Ectodermal cell (in vitro differentiated cells): ENCODE measurements around the gene CENPF.
"Not testable (repeated sequence)": the region's sequence is repeated elsewhere in the genome, so short reads cannot be mapped to it uniquely, and the experiment has no call there.

Source experiments
- H3K27ac ChIP-seq: 2 replicates; pipeline ENCODE4 v1.7.0; 2013; ENCODE audit warnings: mild to moderate bottlenecking, low read depth, low read length; ENCODE audit not compliant: insufficient read depth, poor library complexity, severe bottlenecking
- H3K27me3 ChIP-seq: 2 replicates; pipeline ENCODE4 v1.7.0; 2013; ENCODE audit warnings: mild to moderate bottlenecking, low read length; ENCODE audit not compliant: insufficient read depth, control insufficient read depth, poor library complexity, severe bottlenecking
- H3K36me3 ChIP-seq: one replicate; pipeline ENCODE4 v1.7.0; 2013; ENCODE audit warnings: low read length; ENCODE audit not compliant: control insufficient read depth, insufficient read depth
- H3K4me1 ChIP-seq: one replicate; pipeline ENCODE4 v1.7.0; 2013; ENCODE audit warnings: low read length; ENCODE audit not compliant: control insufficient read depth, insufficient read depth
- H3K4me3 ChIP-seq: 2 replicates; pipeline ENCODE4 v1.7.0; 2013; ENCODE audit warnings: low read depth, low read length, control low read depth; ENCODE audit not compliant: insufficient read depth
- H3K9me3 ChIP-seq: 2 replicates; pipeline ENCODE4 v1.7.0; 2013; ENCODE audit warnings: mild to moderate bottlenecking, low read length, moderate library complexity; ENCODE audit not compliant: control insufficient read depth
- WGBS, 2 experiments: methylation state at CpG; one replicate each; pipeline ENCODE4 v1.1.7; 2013; ENCODE audit warnings: missing lambda C conversion rate in 2 of 2; 5-methylcytosine and 5-hydroxymethylcytosine counted together

Gene CENPF

GRCh38 chr1:214571281-214571680 is 31.7 kb upstream of the CENPF start:
- no peak overlapping the region for H3K4me3 ChIP-seq
- no peaks in the 10 kb centered on the region for H3K27me3 ChIP-seq

DNA sequence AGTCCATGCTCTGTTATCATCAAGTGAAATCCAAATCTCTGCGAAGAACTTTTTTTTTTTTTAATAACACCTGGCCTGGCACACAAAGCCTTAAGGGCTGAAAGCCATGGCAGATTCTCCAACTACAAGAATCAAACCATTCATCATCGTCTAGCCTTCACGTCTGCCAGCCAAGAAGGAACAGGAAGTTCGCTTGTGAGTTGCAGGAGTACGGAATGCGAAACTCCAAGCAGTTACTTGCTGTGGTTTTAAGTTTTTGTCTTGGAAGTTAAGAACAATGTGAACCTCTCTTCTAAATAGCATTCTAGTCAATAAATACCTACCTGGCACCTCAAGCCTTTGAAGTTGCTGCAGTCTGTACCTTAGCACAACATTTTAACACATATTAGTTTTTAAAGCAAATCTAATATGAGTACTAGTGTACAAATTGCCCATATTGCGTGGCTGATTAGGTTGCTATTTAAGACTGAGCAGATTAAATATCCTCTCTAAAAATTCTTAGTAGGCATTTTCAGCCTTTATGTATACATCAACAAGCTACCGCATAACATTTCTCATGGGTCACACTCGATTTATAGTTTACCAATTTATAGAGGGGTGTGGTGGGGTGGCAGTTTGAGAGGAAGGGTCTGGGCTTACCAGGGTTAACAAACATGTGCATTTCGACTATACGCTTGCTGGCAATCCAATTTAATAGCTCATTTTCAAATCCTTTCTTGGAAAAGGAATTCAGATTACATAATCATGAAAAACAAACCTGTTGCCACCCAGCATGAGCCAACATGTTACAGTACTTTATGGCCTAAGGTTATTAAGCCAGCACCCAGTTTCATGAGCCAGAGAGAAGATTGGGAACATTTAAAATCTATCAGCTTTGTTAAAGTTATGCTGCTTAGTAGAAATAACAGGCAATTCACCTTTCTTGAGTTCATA is 29.3 kb upstream of the CENPF start:
- H3K27me3 ChIP-seq, result no peaks in the 10 kb centered on the region
- no peaks in the 10 kb centered on the region for H3K9me3 ChIP-seq
- H3K4me1 ChIP-seq, result no peaks in the 10 kb centered on the region
- H3K36me3 ChIP-seq, result no peaks in the 10 kb centered on the region
- H3K27ac ChIP-seq, result no peak overlapping the region
- 95 to 96% methylated on average over 10 to 11 of the region's 11 CpGs for WGBS, 2 experiments
- H3K4me3 ChIP-seq, result no peak overlapping the region

More at GRCh38 chr1:214571281-214571680, 31.7 kb upstream of the CENPF start:
- Histone ChIP-seq H3K27ac (no peak overlapping the region), H3K36me3 (no peaks in the 10 kb centered on the region), H3K9me3 (no peaks in the 10 kb centered on the region), H3K4me1 (no peaks in the 10 kb centered on the region)

- 89 to 94% methylated on average over 3 of the region's 3 CpGs for WGBS, 2 experiments
- Histone ChIP-seq H3K27ac (no peak overlapping the region), H3K36me3 (no peaks in the 10 kb centered on the region)
These were observed 28.2 kb upstream of the CENPF start for GRCh38 chr1:214574598-214575411.

DNA sequence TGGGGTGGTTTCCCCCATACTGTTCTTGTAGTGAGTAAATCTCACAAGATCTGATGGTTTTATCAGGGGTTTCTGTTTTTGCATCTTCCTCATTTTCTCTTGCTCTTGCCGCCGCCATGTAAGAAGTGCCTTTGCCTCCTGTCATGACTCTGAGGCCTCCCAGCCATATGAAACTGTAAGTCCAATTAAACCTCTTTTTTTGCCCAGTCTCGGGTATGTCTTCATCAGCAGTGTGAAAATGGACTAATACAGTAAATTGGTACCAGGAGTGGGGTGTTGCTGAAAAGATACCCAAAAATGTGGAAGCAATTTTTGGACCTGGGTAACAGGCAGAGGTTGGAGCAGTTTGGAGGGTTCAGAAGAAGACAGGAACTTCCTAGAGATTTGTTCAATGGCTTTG is 26.9 kb upstream of the CENPF start:
- H3K4me1 ChIP-seq, H3K4me3 ChIP-seq, H3K27me3 ChIP-seq, H3K9me3 ChIP-seq, H3K36me3 ChIP-seq, H3K27ac ChIP-seq: not testable (repeated sequence)
- 78 to 94% methylated on average over 3 of the region's 3 CpGs for WGBS, 2 experiments

More at GRCh38 chr1:214574598-214575411, 28.2 kb upstream of the CENPF start:
- Histone ChIP-seq H3K9me3 (no peaks in the 10 kb centered on the region), H3K4me1 (no peaks in the 10 kb centered on the region), H3K4me3 (no peak overlapping the region), H3K27me3 (no peaks in the 10 kb centered on the region)

DNA sequence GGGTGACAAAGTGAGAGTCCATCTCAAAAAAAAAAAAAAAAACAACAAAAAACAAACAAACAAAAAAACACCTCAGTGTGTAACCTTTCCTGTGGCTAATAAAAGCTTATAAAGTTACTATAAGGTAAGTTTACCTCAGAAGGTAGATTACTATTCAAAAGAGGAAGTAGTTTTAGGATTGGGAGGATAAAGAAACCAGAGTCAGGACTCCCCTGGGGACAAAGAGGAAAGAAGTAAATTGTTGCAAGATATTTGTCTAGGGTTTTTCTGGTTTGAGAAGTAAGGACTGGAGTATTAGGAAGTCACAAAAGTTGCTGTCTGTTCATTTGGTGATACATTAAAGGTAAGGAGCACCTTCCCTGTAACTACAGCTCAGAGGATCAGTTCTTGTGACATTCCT is 23.8 kb upstream of the CENPF start:
- Histone ChIP-seq H3K27me3 (no peaks in the 10 kb centered on the region), H3K27ac (no peak overlapping the region), H3K9me3 (no peaks in the 10 kb centered on the region), H3K4me3 (no peak overlapping the region), H3K36me3 (no peaks in the 10 kb centered on the region), H3K4me1 (no peaks in the 10 kb centered on the region)

- no peaks in the 10 kb centered on the region for H3K4me1 ChIP-seq
- no peak overlapping the region for H3K4me3 ChIP-seq
- no peak overlapping the region for H3K27ac ChIP-seq
- no peaks in the 10 kb centered on the region for H3K9me3 ChIP-seq
- WGBS, 2 experiments, result 53 to 64% methylated on average over 2 of the region's 2 CpGs
- H3K36me3 ChIP-seq, result no peaks in the 10 kb centered on the region
- no peaks in the 10 kb centered on the region for H3K27me3 ChIP-seq
These were observed 21.2 kb upstream of the CENPF start for GRCh38 chr1:214581785-214582184.

GRCh38 chr1:214582289-214582891 is 20.6 kb upstream of the CENPF start:
- no peak overlapping the region for H3K4me3 ChIP-seq
- H3K9me3 ChIP-seq, result no peaks in the 10 kb centered on the region
- H3K27me3 ChIP-seq, result no peaks in the 10 kb centered on the region
- 64% methylated on average over 7 of the region's 7 CpGs for WGBS, 2 experiments
- no peak overlapping the region for H3K27ac ChIP-seq
- H3K4me1 ChIP-seq, result no peaks in the 10 kb centered on the region
- no peaks in the 10 kb centered on the region for H3K36me3 ChIP-seq

DNA sequence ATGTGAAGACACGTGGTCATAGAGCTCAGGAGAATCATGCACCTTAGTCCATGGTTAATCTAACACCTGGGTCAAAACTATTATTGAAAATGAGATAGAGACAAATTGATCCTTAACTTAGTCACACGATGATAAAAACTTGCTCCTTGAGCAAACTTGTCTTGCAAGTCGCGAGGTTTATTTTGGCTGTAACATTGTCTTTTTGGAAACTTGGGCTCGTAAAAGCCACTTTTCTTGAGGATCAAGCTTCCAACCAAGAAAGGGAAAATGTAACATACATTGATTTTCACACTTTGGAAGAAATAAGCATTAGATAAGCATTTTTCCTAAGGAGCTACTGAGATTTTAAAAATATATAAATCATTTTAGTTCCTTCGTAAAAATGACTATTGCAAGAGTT is 19.9 kb upstream of the CENPF start:
- Histone ChIP-seq H3K4me3 (no peak overlapping the region), H3K9me3 (no peaks in the 10 kb centered on the region), H3K27ac (no peak overlapping the region), H3K4me1 (no peaks in the 10 kb centered on the region), H3K36me3 (no peaks in the 10 kb centered on the region), H3K27me3 (no peaks in the 10 kb centered on the region)
- WGBS, 2 experiments, result 94% methylated on average over 5 to 6 of the region's 6 CpGs

- H3K4me1 ChIP-seq, result no peaks in the 10 kb centered on the region
- no peaks in the 10 kb centered on the region for H3K9me3 ChIP-seq
- 96 to 100% methylated on average over 2 to 5 of the region's 7 CpGs for WGBS, 2 experiments
- no peak overlapping the region for H3K27ac ChIP-seq
- no peaks in the 10 kb centered on the region for H3K27me3 ChIP-seq
- no peaks in the 10 kb centered on the region for H3K36me3 ChIP-seq
- H3K4me3 ChIP-seq, result no peak overlapping the region
These were observed 19.0 kb upstream of the CENPF start for GRCh38 chr1:214583824-214584554.
